GM19099 (cell line): Measurements from ENCODE around the gene RALGAPA2.

Source experiments
- POLR2A ChIP-seq: IDR thresholded peaks from 3 replicates; pipeline ENCODE4 v1.6.1; 2011; ENCODE audit warnings: low read depth; ENCODE audit not compliant: insufficient read length; ENCODE audit errors: extremely low read depth

Gene RALGAPA2

DNA sequence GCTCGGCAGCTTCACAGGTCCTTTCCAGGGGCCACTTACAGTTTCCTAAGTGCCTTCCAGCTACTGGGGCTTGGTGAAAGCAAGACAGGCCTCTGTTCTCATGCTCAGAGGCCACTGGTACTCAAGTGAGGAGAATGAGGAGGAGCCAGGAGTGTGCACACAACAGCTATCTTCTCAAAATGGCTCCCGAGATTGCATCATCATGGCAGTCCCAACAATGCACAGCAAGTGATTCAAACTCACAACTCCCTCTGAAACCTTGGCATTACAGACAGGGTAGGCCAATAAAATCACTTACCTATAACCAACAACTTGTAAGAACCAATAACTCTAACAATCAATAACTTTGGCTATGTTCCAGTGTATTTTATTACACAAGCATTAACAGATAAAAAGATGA lies 77.4 kb downstream of the RALGAPA2 start:
- no peak for TF ChIP-seq POLR2A

DNA sequence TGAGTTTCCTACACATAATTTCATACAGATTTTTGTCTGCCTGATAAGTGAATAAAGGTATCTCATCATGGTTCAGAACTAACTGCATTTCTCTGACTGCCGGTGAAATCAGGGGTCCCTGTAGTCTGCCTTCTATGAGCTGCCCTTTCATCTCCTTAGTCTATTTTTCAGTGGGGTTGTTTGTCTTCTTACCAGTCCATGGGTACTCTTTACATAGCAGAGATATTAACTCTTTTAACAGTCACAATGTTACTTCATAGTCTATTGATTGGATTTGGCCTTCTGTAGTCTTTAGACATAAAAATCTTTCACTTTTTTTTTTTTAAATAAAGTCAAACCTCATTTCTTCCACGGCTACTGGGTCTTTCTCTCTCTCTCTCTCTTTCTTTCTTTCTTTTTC lies 79.8 kb downstream of the RALGAPA2 start:
- TF ChIP-seq POLR2A, result no peak

- no peak for TF ChIP-seq POLR2A
Observed at GRCh38 chr20:20630551-20630950, 81.9 kb downstream of the RALGAPA2 start.

GRCh38 chr20:20629556-20630188 lies 82.8 kb downstream of the RALGAPA2 start:
- TF ChIP-seq POLR2A, result no peak

DNA sequence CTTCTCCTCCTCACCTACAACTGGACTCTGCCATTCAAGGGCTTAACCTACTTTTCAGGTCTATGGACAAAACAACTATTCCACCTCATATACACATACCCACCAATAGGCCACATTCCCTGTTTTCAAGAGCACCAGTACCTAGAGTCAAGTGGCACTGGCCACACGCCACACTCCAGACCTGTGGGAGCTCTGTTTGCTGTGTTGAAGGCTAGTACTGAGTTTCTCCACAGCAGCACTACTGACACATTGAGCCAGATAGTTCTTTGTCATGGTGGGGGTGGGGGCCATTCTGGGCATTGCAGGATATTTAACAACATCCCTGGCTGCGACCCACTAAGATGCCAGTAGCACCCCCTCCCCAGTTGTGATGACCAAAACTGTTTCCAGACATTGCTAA lies 84.1 kb downstream of the RALGAPA2 start:
- TF ChIP-seq POLR2A, result no peak

- no peak for TF ChIP-seq POLR2A
Observed at GRCh38 chr20:20627471-20627870, 85.0 kb downstream of the RALGAPA2 start.

- TF ChIP-seq POLR2A, result no peak
Observed at GRCh38 chr20:20624914-20625313, 87.5 kb downstream of the RALGAPA2 start.

- no peak for TF ChIP-seq POLR2A
Observed at GRCh38 chr20:20621195-20621594, 91.2 kb downstream of the RALGAPA2 start.

DNA sequence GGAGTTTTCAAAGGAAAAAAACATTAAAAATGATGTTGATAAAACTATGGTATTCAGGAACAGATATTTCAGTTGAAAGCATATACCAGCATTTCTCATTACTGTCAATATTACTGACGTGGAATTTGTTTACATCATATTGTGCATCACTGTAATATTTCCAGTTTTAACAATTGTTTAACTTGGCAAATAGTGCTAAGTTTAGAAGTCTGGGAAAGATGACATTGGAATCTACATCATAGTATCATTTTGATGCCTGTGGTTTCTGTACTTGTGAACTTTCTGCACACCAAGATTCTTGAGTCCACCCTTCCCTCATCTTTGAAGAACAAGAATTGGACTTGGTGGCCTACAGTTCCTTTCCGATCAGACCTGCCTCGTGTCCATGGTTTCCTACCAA lies 98.1 kb downstream of the RALGAPA2 start:
- TF ChIP-seq POLR2A, result no peak

DNA sequence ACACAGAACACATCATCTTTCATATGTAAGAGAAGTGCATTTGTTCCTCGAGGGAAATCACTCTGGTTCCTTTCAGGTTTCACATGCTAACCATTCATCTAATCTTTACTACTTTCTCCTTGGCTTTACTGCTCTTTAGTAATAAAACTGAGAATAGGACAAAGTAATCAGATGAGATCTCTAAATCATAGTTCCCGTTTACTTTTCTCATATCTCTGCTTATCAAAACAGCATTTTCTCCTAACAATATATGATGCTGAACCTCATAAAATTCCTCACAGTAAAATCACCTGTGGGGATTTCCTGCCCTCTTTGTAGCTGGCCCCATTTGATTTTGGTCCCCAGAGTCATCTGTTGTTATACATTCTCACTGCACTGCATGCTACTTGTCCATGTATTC lies 100.2 kb downstream of the RALGAPA2 start:
- no peak for TF ChIP-seq POLR2A

GRCh38 chr20:20611167-20611566 lies 101.3 kb downstream of the RALGAPA2 start:
- TF ChIP-seq POLR2A, result no peak

- no peak for TF ChIP-seq POLR2A
Observed at GRCh38 chr20:20609522-20609921, 102.9 kb downstream of the RALGAPA2 start.

- TF ChIP-seq POLR2A, result no peak
Observed at GRCh38 chr20:20608641-20609040, 103.8 kb downstream of the RALGAPA2 start.

- no peak for TF ChIP-seq POLR2A
Observed at GRCh38 chr20:20608041-20608440, 104.4 kb downstream of the RALGAPA2 start.

DNA sequence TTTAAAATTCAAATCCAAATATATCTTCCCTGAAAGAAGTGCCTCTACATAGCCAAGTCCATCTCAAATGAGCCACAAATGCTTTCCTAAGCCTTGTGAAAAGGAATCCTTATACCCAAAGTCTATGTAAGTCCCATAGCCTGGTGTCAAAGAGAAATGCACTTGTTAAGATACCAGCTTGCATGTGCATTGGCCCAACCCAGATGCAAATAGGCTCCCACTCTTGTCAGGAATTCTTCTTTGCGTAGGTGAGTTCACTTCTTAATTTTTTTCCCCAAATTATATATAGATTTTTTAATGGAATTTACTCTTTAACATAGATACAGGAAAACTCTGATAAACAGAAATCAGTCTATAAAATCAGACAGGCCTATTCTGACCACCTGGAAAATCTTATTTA lies 105.6 kb downstream of the RALGAPA2 start:
- no peak for TF ChIP-seq POLR2A

DNA sequence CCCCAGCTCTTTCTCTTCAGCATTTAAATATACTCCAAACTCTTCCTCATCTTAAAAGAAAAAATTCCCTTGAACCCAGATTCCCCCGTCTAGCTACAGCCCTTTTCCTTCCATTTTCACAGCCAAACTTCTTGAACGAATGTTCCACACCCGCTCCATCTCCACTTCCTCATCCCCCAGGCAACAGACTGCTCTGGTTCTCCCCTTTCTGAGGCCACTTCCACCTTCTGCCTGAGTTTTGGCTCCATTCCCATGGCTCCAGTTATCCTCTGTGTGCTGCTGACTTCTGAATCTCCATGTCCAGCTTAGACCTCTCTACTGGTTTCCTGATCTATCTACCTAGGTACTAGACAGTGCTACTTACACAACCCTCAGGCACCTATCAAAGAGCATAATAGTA lies 106.4 kb downstream of the RALGAPA2 start:
- TF ChIP-seq POLR2A, result no peak

DNA sequence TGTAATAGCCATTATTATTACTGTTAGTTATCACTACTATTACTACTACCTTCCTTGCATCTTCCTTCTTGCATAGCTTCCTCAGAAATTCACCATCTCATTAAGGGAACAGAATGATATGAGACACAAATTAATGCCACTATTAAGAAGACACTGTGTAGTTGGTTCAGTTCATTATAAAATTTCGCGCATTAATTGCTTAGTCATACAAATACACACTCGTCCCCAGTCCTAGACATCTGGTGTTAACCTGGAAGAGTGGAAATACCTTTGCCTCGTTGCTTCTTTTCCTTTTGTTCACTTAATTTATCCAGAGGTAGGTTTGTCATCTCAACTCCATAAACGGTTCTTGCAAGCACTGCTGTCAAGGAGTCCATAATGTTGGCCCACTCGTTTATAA lies 107.5 kb downstream of the RALGAPA2 start:
- no peak for TF ChIP-seq POLR2A
